Measurements from ENCODE around the gene FAF2.

FAF2 gene

DNA sequence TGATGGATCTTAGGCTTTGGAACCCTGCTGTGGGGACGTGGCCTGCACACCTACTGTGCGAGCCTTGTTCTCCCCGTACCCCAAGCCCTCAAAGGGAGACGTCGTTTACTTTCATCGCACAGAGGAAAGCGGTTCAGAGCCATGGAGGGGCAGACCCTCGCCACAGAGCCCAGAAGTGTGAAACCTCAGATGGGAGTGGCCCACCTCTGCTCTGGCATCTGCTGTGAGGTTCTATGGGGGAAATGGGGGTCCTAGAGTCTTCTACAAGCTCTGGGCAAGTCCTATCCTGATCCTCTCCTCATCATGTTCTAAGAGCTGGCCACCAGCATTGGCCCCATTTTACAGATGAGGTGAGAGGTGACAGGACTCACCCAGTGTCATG is 92.8 kb downstream of the FAF2 start:
- H3K9me3 ChIP-seq (ENCODE audit: control insufficient read depth, low read length), result no peaks in the 10 kb centered on the region

DNA sequence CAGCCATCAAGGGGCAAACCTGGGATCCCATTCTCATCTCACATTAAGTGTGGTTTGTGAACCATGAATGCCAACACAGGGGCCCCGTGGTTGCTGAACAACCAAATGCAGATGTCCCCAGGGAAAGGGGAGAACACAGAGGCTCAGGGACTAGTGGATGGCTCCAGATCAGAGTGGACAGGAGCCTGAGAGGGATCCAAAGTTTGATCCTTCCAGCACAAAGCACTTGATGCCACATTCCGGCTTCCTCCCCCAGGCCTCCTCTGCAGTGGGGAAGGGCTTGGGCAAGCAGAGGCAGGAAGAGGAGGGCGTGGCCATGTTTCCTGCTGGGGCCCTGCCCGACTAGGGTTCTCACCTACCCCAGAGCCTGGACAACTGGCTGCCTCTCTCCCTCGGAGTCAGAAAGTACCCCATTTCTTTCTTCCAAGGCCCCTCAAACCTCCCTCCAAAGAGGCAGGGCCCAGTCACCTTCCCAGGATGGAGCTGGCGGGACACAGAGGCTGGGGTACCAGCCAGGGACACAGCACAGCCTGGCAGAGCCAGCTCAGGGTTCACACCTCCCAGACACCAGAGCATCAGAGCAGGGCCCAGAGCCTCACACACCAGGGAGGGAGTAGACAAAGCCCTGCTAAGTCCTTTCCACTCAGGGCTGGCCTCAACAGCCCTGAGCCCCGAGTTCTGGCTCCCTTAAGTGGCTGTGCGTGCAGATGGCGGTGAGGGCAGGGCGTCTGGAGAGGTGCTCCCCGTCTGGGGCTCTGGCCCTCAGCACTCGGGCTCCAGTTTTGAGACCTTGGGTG is 93.4 kb downstream of the FAF2 start:
- no peak overlapping the region for H3K4me3 ChIP-seq (ENCODE audit: low read length)
- no peaks in the 10 kb centered on the region for H3K27me3 ChIP-seq (replicated peaks; ENCODE audit: control insufficient read depth, insufficient read depth, low read length)
- peak overlapping the region; percentile 90 for H3K9ac ChIP-seq (ENCODE audit: low read length)
- no peaks in the 10 kb centered on the region for H3K36me3 ChIP-seq (ENCODE audit: control insufficient read depth, insufficient read depth, low read length, severe bottlenecking)
- H3K9me3 ChIP-seq (ENCODE audit: control insufficient read depth, low read length), result no peaks in the 10 kb centered on the region
- DNase-seq (ENCODE audit: low read depth), result peak; percentile 61
- peaks cover 12% of the 10 kb centered on the region for H3K4me1 ChIP-seq (ENCODE audit: control insufficient read depth, insufficient read depth, low read length)

More for the DNA sequence above, 92.8 kb downstream of the FAF2 start:
- Histone ChIP-seq H3K4me1 (ENCODE audit: control insufficient read depth, insufficient read depth, low read length) (peaks cover 13% of the 10 kb centered on the region), H3K9ac (ENCODE audit: low read length) (no peak overlapping the region), H3K27me3 (replicated peaks; ENCODE audit: control insufficient read depth, insufficient read depth, low read length) (no peaks in the 10 kb centered on the region), H3K36me3 (ENCODE audit: control insufficient read depth, insufficient read depth, low read length, severe bottlenecking) (no peaks in the 10 kb centered on the region), H3K4me3 (ENCODE audit: low read length) (no peak overlapping the region)
- no peak for DNase-seq (ENCODE audit: low read depth)

DNA sequence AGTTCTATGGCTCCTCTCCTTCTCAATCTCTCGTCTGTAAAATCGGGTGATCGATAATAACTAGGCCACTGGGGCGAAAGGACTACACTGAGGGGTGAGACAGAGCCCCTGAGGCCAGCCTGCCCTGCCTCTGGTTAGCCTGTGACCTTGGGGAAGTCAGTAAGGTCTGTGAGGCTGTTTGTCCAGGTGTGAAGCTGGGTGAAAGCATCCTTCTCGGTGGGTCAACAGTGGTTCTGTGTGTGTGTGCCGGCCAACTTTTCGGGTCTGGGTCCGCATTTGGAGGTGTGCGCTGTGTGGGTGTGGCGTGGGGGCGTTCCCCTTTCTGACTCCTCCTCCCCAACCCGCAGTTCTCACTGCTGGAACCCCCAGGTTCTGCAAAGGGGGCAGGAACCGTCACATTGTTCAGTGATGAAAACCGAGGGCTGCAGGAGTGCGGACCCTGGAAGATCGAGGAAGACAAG is 94.0 kb downstream of the FAF2 start:
- Histone ChIP-seq H3K4me1 (ENCODE audit: control insufficient read depth, insufficient read depth, low read length) (peaks cover 12% of the 10 kb centered on the region), H3K4me3 (ENCODE audit: low read length) (peak overlapping the region; percentile 91), H3K36me3 (ENCODE audit: control insufficient read depth, insufficient read depth, low read length, severe bottlenecking) (no peaks in the 10 kb centered on the region), H3K9me3 (ENCODE audit: control insufficient read depth, low read length) (no peaks in the 10 kb centered on the region), H3K27me3 (replicated peaks; ENCODE audit: control insufficient read depth, insufficient read depth, low read length) (no peaks in the 10 kb centered on the region), H3K9ac (ENCODE audit: low read length) (peak overlapping the region; percentile 90)
- DNase-seq (ENCODE audit: low read depth), result no peak

DNA sequence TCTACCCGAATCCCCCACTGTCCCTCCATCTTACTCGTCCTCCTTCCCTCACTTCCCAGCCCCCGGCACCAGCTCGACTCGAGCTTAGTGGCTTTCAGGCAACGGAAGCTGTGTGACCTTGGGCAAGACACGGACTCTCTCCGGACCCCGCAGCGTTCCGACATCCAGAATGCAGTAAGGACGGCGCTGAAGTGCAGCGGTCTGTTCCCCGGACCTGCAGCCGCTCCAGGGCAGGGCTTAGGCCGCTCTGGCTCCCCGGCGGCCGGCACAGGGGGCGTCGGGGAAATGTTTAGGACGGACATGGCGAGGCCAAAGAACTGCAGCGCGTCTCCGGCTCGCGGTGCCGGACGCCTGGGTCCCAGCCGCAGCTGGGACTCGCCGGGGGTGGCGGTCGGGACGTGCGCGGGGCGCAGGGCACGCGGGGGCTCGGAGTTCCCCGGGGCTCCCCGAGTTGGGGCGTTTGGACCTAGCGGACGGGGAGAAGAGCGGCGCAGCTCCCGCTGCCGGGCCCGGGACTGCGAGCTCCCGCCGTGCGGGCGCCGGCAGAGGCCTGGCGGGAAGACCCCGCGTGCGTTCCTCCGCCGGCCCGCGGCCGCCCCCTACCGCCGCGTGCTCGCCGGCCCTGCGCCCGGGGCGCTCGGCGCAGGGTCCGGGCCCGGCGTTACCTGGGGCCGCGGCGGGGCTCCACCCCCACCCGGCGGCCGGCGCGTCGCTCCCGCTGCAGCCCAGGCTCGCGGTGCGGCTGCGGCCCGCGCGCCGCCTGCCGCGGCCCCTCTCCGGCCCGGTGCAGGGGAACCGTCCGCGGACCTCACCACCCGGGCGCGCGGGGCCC is 94.6 kb downstream of the FAF2 start:
- Histone ChIP-seq H3K36me3 (ENCODE audit: control insufficient read depth, insufficient read depth, low read length, severe bottlenecking) (no peaks in the 10 kb centered on the region), H3K9ac (ENCODE audit: low read length) (peak overlapping the region; percentile 90), H3K27me3 (replicated peaks; ENCODE audit: control insufficient read depth, insufficient read depth, low read length) (no peaks in the 10 kb centered on the region), H3K4me1 (ENCODE audit: control insufficient read depth, insufficient read depth, low read length) (peaks cover 12% of the 10 kb centered on the region), H3K4me3 (ENCODE audit: low read length) (peak overlapping the region; percentile 91), H3K9me3 (ENCODE audit: control insufficient read depth, low read length) (no peaks in the 10 kb centered on the region)
- DNase-seq (ENCODE audit: low read depth), result peak; percentile 70

DNA sequence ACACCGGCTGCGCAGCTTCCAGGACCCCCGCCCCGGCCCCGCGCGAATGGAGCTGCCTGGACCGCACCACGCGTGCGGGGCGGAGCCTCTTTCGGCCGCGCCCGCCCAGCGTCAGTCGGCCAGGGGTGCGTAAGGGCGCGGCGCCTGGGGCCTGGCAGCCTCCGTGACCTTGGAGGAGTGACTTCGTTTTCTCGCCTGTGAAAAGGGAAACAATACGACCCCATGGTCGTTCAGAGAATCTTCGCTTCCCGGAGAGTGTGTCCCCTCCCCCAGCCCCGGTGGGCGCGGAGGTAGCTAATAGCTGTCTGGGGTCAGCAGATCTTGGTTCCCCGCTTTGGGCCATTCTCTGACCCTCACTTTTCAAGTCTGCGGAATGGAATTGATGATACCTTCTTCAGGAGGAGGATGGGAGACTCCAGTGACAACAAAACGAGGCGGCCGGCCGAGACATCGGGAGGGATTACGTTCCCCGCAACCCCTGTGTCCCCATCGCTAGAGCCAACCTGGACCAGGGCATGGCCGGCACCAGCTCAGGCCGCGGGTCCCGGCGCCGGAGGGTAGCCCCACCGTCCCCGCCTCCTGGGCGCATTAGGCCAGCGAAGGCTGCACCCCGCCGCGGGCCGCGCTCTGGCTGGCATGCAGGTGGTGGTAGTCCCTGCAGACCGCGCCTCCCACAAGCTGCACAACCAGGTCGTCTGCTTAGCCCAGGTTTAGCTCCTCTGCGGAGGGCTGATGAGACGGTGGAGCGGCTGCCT is 95.4 kb downstream of the FAF2 start:
- Histone ChIP-seq H3K36me3 (ENCODE audit: control insufficient read depth, insufficient read depth, low read length, severe bottlenecking) (no peaks in the 10 kb centered on the region), H3K4me3 (ENCODE audit: low read length) (peak overlapping the region; percentile 91), H3K4me1 (ENCODE audit: control insufficient read depth, insufficient read depth, low read length) (peaks cover 8% of the 10 kb centered on the region), H3K9ac (ENCODE audit: low read length) (peak overlapping the region; percentile 90), H3K9me3 (ENCODE audit: control insufficient read depth, low read length) (no peaks in the 10 kb centered on the region), H3K27me3 (replicated peaks; ENCODE audit: control insufficient read depth, insufficient read depth, low read length) (no peaks in the 10 kb centered on the region)
- DNase-seq (ENCODE audit: low read depth), result peak; percentile 75

DNA sequence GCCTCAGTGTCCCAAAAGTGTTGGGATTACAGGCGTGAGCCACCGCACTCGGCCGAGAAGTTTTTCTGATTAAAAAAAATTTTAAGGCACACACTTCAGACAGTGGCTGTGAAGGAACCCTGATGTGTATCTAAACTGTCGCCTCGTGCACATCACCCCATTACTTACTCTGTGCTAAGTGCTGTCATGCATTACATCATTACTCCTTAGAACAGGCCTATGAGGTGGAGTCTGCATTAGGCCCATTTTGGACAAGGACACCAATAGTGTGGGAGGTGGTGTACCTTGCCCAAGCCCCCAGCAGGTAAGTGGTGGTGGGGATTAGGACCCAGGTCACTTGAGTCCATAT is 97.2 kb downstream of the FAF2 start:
- Histone ChIP-seq H3K9ac (ENCODE audit: low read length) (no peak overlapping the region), H3K4me1 (ENCODE audit: control insufficient read depth, insufficient read depth, low read length) (peaks cover 8% of the 10 kb centered on the region), H3K4me3 (ENCODE audit: low read length) (no peak overlapping the region), H3K27me3 (replicated peaks; ENCODE audit: control insufficient read depth, insufficient read depth, low read length) (no peaks in the 10 kb centered on the region), H3K36me3 (ENCODE audit: control insufficient read depth, insufficient read depth, low read length, severe bottlenecking) (no peaks in the 10 kb centered on the region), H3K9me3 (ENCODE audit: control insufficient read depth, low read length) (no peaks in the 10 kb centered on the region)
- DNase-seq (ENCODE audit: low read depth), result no peak

DNA sequence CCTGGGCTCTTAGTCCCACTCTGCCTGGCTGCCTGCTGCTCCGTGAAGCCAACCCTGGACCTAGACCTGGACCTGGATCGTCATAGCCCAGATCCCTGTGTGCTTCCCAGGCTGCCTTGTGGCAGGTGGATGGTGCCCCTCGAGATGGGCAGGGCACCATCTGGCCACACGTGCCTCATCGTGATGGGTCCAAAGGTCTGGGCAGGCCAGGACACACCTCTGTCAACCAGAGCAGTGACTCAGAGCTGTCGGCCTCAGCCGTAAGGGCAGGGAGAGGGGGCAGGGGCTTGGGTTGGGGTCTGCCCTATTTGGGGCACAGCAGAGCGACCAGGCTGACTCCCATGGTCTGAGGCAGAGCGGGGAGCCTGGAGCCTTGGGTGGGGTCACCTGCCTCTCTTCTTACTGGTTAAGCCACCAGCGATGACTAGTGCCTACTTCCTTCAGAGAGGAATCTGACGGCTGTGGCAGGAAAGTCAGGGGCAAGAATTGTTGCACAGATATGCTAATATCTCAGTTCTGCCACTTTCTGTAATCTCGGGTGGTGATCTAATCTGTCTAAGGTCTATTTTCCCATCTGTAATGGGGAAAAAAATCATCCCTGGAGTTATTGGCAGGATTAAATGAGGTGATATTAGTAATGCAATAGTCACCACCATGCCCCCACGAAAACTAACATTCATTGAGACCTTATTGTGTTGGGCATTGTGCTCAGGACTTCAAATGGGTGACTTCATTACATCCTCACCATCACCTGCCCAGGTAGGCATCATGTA is 97.7 kb downstream of the FAF2 start:
- no peaks in the 10 kb centered on the region for H3K27me3 ChIP-seq (replicated peaks; ENCODE audit: control insufficient read depth, insufficient read depth, low read length)

DNA sequence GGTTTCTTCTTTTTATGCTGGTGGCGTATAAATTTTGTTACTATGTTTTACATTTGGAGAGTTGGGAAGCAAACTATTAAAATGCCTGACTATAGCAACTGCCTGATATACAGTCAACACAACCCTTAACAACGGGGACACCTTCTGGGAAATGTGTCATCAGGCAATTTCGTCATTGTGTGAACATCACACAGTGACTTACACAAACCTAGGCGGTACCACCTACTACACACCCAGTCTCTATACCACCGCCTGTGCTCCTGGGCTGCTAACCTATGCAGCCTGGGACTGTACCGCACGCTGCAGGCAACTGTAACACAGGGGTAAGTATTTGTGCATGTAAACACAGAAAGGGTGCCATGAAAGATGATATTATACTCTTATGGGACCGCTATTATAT is 99.6 kb downstream of the FAF2 start:
- H3K9me3 ChIP-seq (ENCODE audit: control insufficient read depth, low read length), result no peaks in the 10 kb centered on the region
- no peak overlapping the region for H3K4me3 ChIP-seq (ENCODE audit: low read length)
- peaks cover 8% of the 10 kb centered on the region for H3K4me1 ChIP-seq (ENCODE audit: control insufficient read depth, insufficient read depth, low read length)
- peaks cover 7% of the 10 kb centered on the region for H3K27me3 ChIP-seq (replicated peaks; ENCODE audit: control insufficient read depth, insufficient read depth, low read length)
- H3K9ac ChIP-seq (ENCODE audit: low read length), result no peak overlapping the region
- DNase-seq (ENCODE audit: low read depth), result no peak
- H3K36me3 ChIP-seq (ENCODE audit: control insufficient read depth, insufficient read depth, low read length, severe bottlenecking), result no peaks in the 10 kb centered on the region

More for the DNA sequence above, 97.7 kb downstream of the FAF2 start:
- no peaks in the 10 kb centered on the region for H3K36me3 ChIP-seq (ENCODE audit: control insufficient read depth, insufficient read depth, low read length, severe bottlenecking)
- H3K4me3 ChIP-seq (ENCODE audit: low read length), result no peak overlapping the region
- no peak overlapping the region for H3K9ac ChIP-seq (ENCODE audit: low read length)
- H3K4me1 ChIP-seq (ENCODE audit: control insufficient read depth, insufficient read depth, low read length), result peaks cover 8% of the 10 kb centered on the region
- no peaks in the 10 kb centered on the region for H3K9me3 ChIP-seq (ENCODE audit: control insufficient read depth, low read length)
- DNase-seq (ENCODE audit: low read depth), result no peak

DNA sequence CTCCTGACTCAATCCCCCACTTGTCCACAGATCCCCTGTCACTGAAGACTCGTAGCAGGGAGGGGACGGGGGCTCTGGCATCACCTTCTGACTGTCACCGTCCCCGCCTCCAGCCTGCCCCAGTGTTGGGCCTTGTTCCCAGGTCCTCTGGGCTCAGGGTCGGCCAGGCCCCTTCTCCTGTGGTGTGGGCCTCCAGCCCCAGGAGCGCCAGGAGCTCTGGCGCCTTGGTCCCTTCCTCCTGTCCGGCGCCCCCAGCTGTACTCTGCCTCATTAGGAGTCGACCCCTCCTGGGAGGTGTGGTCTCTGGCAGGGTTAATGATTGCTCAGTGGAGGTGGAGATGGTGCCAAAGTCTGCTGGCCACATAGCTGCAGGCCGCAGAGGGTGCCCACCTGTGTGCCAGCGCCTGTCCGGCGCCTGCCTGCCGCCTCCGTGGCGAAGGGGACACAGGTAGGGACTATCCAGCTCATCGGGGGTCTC is 100.8 kb downstream of the FAF2 start, which contains the start of gene CDHR2:
TSS of gene CDHR2 (plus strand) at position 376 of the 478 bp plus-strand sequence. CDS start 16,011 bp downstream, outside the sequence.
- DNase-seq (ENCODE audit: low read depth), result no peak
- no peak within 1 kb of the TSS for H3K4me3 ChIP-seq (ENCODE audit: low read length)
- no peak within 1 kb of the TSS for H3K9ac ChIP-seq (ENCODE audit: low read length)
- peaks cover 12% of the 10 kb centered on the region for H3K27me3 ChIP-seq (replicated peaks; ENCODE audit: control insufficient read depth, insufficient read depth, low read length)
- H3K4me1 ChIP-seq (ENCODE audit: control insufficient read depth, insufficient read depth, low read length), result peaks cover 2% of the 10 kb centered on the region
- H3K36me3 ChIP-seq (ENCODE audit: control insufficient read depth, insufficient read depth, low read length, severe bottlenecking), result no peaks in the 10 kb centered on the region
- no peaks in the 10 kb centered on the region for H3K9me3 ChIP-seq (ENCODE audit: control insufficient read depth, low read length)

DNA sequence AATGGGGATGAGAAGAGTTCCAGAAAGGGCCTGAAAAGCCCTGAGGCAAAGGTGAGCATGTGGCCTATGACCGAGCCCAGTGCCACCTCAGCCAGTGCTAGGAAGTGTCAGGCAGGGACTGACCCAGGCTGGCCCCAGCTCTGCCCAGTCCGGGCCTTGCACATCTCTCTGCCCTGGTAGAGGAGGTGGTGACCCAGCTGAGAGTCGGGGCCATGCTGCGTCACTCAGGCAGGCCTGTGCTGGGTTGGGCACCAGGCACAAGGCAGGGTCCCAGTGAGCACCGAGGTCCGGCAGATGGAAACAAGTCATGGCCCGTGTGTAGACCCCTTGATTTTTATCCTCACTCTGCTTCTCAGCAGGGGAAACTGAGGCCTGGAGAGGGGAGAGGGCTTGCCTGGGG is 101.7 kb downstream of the FAF2 start:
- Histone ChIP-seq H3K9ac (ENCODE audit: low read length) (no peak overlapping the region), H3K9me3 (ENCODE audit: control insufficient read depth, low read length) (no peaks in the 10 kb centered on the region), H3K27me3 (replicated peaks; ENCODE audit: control insufficient read depth, insufficient read depth, low read length) (peaks cover 12% of the 10 kb centered on the region), H3K4me1 (ENCODE audit: control insufficient read depth, insufficient read depth, low read length) (no peaks in the 10 kb centered on the region), H3K4me3 (ENCODE audit: low read length) (no peak overlapping the region), H3K36me3 (ENCODE audit: control insufficient read depth, insufficient read depth, low read length, severe bottlenecking) (no peaks in the 10 kb centered on the region)
- DNase-seq (ENCODE audit: low read depth), result no peak
